Activated T-helper 17 cell treated with anti-CD3 and anti-CD28 coated beads, Interleukin-2, amount 50 U/mL, for 72 hours (primary cell): ENCODE measurements around the gene CATSPERB. TPM values are rescaled to one million over a fixed set of nuclear protein-coding genes. Genes with fewer than 3 reads are reported as not detected.
"Not testable (repeated sequence)": the region's sequence is repeated elsewhere in the genome, so short reads cannot be mapped to it uniquely, and the experiment has no call there.

Source experiments
- ATAC-seq: fragments of 150-1000 bp; cut with Tn5 transposase; replicated peaks from 2 replicates; pipeline ENCODE4 v1.10.0; 2021; ENCODE audit warnings: mild to moderate bottlenecking, moderate library complexity
- H3K27ac Mint-ChIP-seq: one replicate; pipeline ENCODE4 v1.8.0; 2022; ENCODE audit warnings: mixed read lengths
- H3K27me3 Mint-ChIP-seq: one replicate; pipeline ENCODE4 v1.8.0; 2022; ENCODE audit warnings: mixed read lengths
- H3K36me3 Mint-ChIP-seq: one replicate; pipeline ENCODE4 v1.8.0; 2022; ENCODE audit warnings: low read depth, mild to moderate bottlenecking, mixed read lengths
- H3K4me1 Mint-ChIP-seq: one replicate; pipeline ENCODE4 v1.8.0; 2022; ENCODE audit warnings: mixed read lengths
- H3K4me3 Mint-ChIP-seq: one replicate; pipeline ENCODE4 v1.8.0; 2022; ENCODE audit warnings: mild to moderate bottlenecking, mixed read lengths
- H3K9me3 Mint-ChIP-seq: one replicate; pipeline ENCODE4 v1.8.0; 2022; ENCODE audit warnings: mixed read lengths
- total RNA-seq, 2 donors: library from RNA; stranded (reverse); gene quantifications; one replicate each; pipeline ENCODE4 v1.2.3, GENCODE V29; 2022

Gene CATSPERB
- total RNA-seq, 2 donors from 2014 or later: 0.52 to 2.5 TPM

DNA sequence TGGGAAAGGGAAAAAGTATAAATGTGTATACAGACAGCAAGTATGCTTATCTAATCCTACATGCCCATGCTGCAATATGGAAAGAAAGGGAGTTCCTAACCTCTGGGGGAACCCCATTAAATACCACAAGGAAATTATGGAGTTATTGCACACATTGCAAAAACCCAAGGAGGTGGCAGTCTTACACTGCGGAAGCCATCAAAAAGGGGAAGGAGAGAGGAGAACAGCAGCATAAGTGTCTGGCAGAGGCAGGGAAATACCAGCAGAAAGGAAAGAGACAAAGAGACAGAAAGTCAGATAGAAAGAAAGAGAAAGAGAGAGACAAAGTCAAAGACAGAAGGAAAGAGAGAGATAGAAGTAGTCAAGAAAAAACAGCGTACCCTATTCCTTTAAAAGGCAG, 64.8 kb downstream of the CATSPERB start:
- H3K27me3 Mint-ChIP-seq, H3K36me3 Mint-ChIP-seq, H3K4me1 Mint-ChIP-seq, ATAC-seq, H3K27ac Mint-ChIP-seq, H3K4me3 Mint-ChIP-seq, H3K9me3 Mint-ChIP-seq: not testable (repeated sequence)

DNA sequence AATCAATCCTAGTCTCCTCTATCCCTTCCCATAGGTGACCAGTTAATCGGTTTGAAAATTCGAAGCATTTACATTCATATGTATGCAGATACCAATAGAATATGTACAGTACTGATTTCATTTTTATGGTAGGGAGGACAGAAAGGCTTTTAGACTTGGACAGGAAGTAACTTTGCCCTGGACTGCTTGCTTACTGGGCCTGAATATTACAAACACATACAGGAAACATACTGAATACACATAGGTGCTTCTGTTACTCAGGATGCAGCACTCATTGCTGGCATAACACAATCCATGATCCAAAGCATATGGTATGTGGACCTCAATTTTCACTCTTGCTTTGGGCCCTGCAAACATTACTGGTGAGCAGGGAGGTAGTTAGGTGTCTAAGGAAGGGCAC, 71.1 kb downstream of the CATSPERB start:
- Mint-ChIP-seq H3K27ac (no peak overlapping the region), H3K36me3 (no peaks in the 10 kb centered on the region), H3K9me3 (no peaks in the 10 kb centered on the region), H3K27me3 (no peaks in the 10 kb centered on the region), H3K4me3 (no peak overlapping the region), H3K4me1 (no peaks in the 10 kb centered on the region)
- ATAC-seq: no peak

DNA sequence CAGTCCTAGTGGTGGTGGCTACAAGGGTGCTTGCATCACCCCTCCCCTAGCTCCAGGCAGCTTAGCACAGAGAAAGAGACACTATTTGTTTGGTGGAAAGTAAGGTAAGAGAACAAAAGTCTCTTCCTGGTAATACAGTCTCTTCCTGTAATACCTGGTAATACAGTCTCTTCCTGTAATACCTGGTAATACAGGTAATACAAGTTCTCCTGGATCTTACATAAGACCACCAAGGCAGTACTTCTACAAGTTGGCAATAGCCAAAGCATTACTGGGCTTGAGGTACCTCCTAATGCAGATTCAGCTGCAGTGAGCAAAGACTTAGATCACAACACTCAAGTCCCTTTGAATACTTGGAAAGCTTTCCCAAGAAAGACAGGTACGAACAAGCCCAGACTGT, 77.0 kb downstream of the CATSPERB start:
- Mint-ChIP-seq H3K4me1 (no peaks in the 10 kb centered on the region), H3K27me3 (no peaks in the 10 kb centered on the region), H3K27ac (no peak overlapping the region), H3K36me3 (no peaks in the 10 kb centered on the region), H3K4me3 (no peak overlapping the region), H3K9me3 (no peaks in the 10 kb centered on the region)
- ATAC-seq: no peak

DNA sequence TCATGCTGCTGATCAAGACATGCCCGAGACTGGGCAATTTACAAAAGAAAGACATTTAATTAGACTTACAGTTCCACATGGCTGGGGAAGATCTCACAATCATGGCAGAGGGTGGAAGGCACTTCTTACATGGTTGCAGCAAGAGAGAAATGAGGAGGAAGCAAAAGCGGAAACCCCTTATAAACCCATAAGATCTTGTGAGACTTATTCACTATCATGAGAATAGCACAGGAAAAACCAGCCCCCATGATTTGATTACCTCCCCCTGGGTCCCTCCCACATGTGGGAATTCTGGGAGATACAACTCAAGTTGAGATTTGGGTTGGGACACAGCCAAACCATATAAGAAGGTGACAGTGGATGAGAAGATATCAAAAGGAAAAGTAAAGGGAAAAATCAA, 78.4 kb downstream of the CATSPERB start:
- ATAC-seq: no peak
- Mint-ChIP-seq H3K4me1 (no peaks in the 10 kb centered on the region), H3K27me3 (no peaks in the 10 kb centered on the region), H3K9me3 (no peaks in the 10 kb centered on the region), H3K27ac (no peak overlapping the region), H3K36me3 (no peaks in the 10 kb centered on the region), H3K4me3 (no peak overlapping the region)

DNA sequence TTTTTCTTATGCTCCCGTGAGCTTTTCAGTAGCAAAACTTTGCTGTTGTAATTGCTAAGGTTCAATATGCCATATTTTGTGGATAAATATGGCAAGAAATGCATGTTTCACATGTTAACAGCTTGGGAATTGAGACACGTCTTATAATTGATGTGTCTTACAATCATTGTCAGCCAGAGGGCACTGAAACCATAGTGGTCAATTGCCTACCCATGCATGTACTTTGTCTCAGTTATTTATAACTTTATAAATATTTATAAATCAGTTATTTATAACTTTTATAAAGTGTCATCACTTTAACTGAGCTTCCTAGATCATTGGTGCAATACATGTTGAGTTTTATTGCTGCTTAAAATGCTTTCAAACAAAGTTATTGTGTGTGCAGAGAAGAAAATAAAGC, 82.0 kb downstream of the CATSPERB start:
- no peaks in the 10 kb centered on the region for H3K4me1 Mint-ChIP-seq
- H3K9me3 Mint-ChIP-seq: peaks cover 4% of the 10 kb centered on the region
- ATAC-seq: no peak
- no peaks in the 10 kb centered on the region for H3K27me3 Mint-ChIP-seq
- no peak overlapping the region for H3K27ac Mint-ChIP-seq
- H3K36me3 Mint-ChIP-seq: no peaks in the 10 kb centered on the region
- H3K4me3 Mint-ChIP-seq: no peak overlapping the region

DNA sequence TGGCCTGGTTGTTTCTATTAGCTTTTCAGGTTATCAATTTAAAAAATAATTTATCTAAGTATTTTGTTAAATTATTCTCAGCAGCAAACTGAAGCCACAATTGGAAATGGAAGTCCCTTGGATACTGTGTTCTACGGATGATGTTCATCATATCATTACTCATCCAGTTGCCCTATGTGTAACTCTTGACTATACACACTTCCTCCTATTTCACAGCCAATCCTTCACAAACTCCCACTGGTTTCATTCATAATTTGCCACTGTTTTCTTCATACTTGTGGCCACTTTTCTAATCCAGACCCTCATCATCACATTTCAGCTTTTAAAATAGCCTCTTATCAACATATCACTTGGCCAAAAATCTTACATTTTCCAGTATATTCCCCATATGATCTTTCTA, 84.0 kb downstream of the CATSPERB start:
- no peak for ATAC-seq

DNA sequence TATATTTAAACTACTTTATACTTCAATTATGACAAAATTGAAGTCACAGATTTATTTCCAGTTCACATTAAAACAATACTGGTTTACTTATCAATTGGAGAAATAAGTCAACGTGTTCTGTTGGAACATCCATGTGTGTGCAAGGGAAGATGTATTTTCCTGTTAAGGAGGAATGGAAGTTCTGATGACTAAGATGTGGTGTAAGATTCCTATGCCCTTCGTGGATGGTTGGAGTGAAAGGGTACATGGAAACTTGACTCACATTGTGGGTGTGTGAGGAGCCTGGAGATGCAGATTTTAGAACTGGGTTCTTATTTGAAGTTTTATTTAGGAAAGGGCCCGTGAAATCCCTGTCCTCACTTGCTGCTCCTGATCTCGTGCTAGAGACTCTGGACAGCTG, 95.3 kb downstream of the CATSPERB start:
- ATAC-seq: no peak
- Mint-ChIP-seq H3K4me1 (no peaks in the 10 kb centered on the region), H3K4me3 (no peak overlapping the region), H3K9me3 (no peaks in the 10 kb centered on the region), H3K36me3 (no peaks in the 10 kb centered on the region), H3K27ac (no peak overlapping the region), H3K27me3 (no peaks in the 10 kb centered on the region)

More for the DNA sequence above, 84.0 kb downstream of the CATSPERB start:
- Mint-ChIP-seq H3K9me3 (peaks cover 4% of the 10 kb centered on the region), H3K4me3 (no peak overlapping the region), H3K27ac (no peak overlapping the region), H3K4me1 (no peaks in the 10 kb centered on the region), H3K36me3 (no peaks in the 10 kb centered on the region), H3K27me3 (no peaks in the 10 kb centered on the region)

DNA sequence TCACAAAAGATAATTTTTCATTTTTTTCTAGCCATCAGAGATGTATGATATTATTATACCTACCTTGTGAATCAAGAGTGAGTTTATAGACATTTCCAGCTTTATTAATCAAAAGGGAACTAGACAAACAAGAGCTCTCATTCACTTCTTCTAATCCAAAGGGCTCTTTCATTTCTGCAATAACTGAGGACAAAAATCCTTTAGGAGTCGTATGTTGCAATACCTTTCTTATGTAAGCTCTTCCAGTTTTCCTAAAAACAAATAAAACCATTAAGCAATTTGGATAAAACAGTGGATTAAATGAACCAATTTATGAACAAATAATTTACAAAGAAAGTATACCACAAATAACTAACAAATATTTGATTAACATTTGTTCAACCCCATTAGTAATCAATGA, 107.1 kb downstream of the CATSPERB start:
- Mint-ChIP-seq H3K27me3 (no peaks in the 10 kb centered on the region), H3K4me3 (no peak overlapping the region), H3K36me3 (no peaks in the 10 kb centered on the region), H3K9me3 (no peaks in the 10 kb centered on the region), H3K27ac (no peak overlapping the region), H3K4me1 (no peaks in the 10 kb centered on the region)
- no peak for ATAC-seq

DNA sequence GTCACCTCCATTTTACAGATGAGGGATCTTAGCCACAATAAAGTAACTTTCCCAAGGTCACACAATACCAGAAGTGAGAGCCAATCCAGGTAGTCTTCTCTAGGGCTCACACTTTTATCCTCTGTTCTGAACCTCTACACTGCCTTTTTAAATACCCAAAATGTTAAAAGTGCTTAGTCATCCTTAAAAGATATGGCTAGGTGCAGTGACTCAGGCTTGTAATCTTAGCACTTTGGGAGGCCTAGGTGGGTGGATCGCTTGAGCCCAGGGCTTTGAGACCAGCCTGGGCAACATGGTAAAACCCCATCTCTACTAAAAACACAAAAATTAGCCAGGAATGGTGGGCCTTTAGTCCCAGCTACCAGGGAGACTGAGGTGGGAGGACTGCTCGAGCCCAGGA, 117.7 kb downstream of the CATSPERB start:
- Mint-ChIP-seq H3K36me3 (no peaks in the 10 kb centered on the region), H3K4me3 (no peak overlapping the region), H3K9me3 (no peaks in the 10 kb centered on the region), H3K27ac (no peak overlapping the region), H3K27me3 (no peaks in the 10 kb centered on the region), H3K4me1 (no peaks in the 10 kb centered on the region)
- no peak for ATAC-seq

DNA sequence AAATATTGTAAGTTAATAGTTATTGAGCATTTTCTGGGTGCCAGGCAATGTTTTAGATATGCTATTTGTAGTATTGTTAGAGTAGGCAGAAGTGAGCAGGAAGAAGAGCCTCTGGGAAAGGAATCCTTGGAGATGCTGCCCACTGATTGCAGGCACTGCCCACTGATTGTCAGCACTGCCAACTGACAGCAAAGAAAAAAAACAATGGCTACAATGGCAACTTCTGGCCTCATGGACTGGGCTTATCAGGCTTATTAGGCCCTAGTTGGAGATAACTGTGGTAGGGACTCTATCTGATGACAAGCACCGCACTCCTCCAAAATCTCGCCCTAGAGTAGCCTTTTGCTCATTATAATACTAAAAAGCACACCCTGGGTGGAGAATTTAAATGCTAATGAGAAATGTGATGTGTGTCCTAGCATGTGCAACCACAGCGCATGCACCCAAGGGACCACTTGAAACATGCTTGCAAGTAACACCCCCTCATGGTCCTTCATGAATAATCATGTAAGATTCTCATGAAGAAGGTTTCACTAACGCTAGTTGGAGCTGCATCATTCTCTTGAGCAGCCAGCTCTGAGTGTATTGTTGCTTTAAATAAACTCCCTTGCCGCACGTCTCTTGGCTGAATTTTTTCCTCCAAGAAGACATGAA, 118.3 kb downstream of the CATSPERB start:
- H3K9me3 Mint-ChIP-seq: no peaks in the 10 kb centered on the region
- H3K27ac Mint-ChIP-seq: no peak overlapping the region
- H3K4me3 Mint-ChIP-seq: no peak overlapping the region
- no peaks in the 10 kb centered on the region for H3K4me1 Mint-ChIP-seq
- no peak for ATAC-seq
- no peaks in the 10 kb centered on the region for H3K36me3 Mint-ChIP-seq
- H3K27me3 Mint-ChIP-seq: no peaks in the 10 kb centered on the region

DNA sequence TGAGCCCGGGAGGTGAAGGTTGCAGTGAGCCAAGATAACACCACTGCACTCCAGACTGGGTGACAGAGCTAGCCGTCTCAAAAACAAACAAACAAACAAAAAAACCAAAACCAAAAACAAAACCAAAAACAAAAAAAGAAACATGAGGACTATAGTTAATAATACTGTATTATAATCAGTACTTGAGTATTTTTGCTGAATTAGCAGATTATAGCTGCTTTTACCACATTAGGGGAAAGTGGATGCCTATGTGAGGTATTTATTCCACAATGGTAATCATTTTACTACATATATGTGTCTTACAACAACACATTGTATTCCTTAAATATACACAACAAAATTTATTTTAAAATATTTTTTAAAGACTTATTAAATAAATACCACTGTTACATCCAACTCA, 120.4 kb downstream of the CATSPERB start:
- Mint-ChIP-seq H3K27me3 (no peaks in the 10 kb centered on the region), H3K36me3 (no peaks in the 10 kb centered on the region), H3K4me3 (no peak overlapping the region), H3K9me3 (no peaks in the 10 kb centered on the region), H3K4me1 (no peaks in the 10 kb centered on the region), H3K27ac (no peak overlapping the region)
- no peak for ATAC-seq

DNA sequence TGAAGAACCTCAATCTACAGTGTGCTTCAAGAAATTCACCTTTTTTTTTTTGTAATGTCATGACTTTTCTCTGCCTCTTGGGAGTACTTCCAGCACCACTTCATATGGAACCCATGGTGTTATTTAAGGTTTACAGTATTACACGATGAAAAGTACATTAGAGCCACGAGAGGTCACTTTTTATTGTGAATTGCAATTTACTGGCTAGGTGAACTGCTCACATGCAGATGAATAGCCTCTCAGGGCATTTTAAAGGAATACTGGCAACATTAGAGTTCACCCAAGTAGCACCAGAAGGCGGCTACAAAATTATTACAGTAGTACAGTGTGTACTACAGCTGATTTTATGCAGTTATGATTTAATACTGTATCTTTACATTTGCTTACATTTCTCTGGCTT, 122.7 kb downstream of the CATSPERB start:
- Mint-ChIP-seq H3K36me3 (no peaks in the 10 kb centered on the region), H3K9me3 (no peaks in the 10 kb centered on the region), H3K4me3 (no peak overlapping the region), H3K4me1 (no peaks in the 10 kb centered on the region), H3K27me3 (no peaks in the 10 kb centered on the region), H3K27ac (no peak overlapping the region)
- ATAC-seq: no peak

DNA sequence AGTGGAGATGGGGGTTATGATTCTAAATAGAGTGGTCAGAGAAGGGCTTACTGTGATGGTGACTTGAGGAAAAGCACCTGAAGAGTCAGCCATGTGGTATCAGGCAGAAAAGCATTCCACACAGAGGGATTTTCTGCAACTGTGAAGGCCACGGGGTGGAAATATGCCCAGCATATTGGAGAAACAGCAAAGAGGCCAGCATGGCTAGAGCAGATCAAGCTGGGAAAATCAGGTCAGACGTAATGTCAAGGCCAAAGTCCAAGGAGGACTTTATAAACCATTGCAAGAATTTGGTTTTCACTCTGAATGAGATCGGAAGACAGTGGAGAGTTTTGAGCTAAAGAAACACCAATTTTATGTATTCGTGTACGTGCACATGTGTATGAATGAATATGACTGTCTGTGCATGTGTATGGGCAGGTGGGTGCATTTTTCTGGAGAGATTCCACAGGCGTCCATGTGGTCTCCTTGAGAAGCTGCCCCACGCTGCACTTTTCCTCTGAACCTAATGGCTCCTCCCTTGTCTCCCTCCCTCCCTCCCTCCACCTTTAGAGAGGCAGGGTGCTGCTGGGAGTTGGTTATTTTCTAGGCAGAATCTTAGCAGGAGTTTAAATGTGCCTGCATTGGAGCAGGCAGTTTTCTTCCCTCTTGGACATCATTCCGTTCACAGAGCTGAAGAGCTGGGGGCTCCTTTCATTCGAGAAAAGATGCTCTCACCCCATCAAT, 124.4 kb downstream of the CATSPERB start:
- no peaks in the 10 kb centered on the region for H3K27me3 Mint-ChIP-seq
- H3K4me1 Mint-ChIP-seq: no peaks in the 10 kb centered on the region
- H3K4me3 Mint-ChIP-seq: no peak overlapping the region
- no peaks in the 10 kb centered on the region for H3K36me3 Mint-ChIP-seq
- H3K27ac Mint-ChIP-seq: no peak overlapping the region
- H3K9me3 Mint-ChIP-seq: no peaks in the 10 kb centered on the region
- ATAC-seq: no peak

DNA sequence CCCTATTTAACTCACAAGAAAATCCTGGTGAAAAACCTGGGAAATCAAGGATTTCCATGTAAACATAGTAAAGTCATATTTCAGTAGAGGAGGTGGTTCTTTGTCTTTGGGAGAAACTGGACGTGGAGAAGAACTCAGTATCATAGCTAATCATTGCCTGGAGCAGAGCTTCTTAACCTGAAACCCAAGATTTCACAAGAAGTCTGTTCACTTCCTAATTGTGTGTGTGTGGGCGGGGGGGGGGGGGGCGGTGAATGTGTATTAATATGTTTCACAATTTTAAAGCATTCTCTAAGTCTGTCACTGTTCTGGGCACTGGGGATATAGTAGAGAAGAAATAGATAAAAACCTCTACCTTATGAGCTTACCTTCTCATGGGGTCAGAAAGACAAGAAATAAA, 125.0 kb downstream of the CATSPERB start:
- Mint-ChIP-seq H3K4me3 (no peak overlapping the region), H3K36me3 (no peaks in the 10 kb centered on the region), H3K9me3 (no peaks in the 10 kb centered on the region), H3K27me3 (no peaks in the 10 kb centered on the region), H3K4me1 (no peaks in the 10 kb centered on the region), H3K27ac (no peak overlapping the region)
- ATAC-seq: no peak

DNA sequence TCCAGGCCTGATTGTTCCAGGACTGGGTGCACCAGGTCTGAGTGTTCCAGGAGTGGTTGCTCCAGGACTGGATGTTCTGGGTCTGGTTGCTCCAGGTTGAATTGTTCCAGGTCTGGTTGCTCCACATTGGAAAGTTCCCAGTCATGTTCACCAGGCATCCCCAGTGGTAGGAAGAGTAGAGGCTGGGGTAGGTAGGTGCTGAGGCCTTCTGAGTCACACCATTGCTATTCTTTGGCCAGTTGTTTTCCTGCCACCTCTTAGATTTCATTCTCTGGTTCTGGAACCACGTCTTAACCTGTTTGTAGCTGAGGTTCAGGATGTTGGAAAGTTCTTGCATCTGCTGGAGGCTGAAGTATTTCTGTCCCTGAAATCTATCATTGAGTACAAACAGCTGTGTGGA, 127.3 kb downstream of the CATSPERB start:
- not testable (repeated sequence) for H3K4me3 Mint-ChIP-seq, H3K36me3 Mint-ChIP-seq, H3K9me3 Mint-ChIP-seq, H3K27me3 Mint-ChIP-seq, H3K27ac Mint-ChIP-seq, H3K4me1 Mint-ChIP-seq, ATAC-seq
